GM20000 (cell line): Measurements from ENCODE around the gene NME9.

Source experiments
- DNase-seq: peaks from one replicate; pipeline ENCODE4 v3.0.0; 2012; ENCODE audit warnings: low spot score
- CTCF ChIP-seq: IDR thresholded peaks from 2 replicates; pipeline ENCODE4 v1.5.1; 2012; ENCODE audit warnings: mild to moderate bottlenecking, control low read depth; ENCODE audit errors: extremely low read depth, missing control alignments

NME9 gene

GRCh38 chr3:138317687-138318086, 12.0 kb downstream of the NME9 start:
- no peak for DNase-seq
- no peak for TF ChIP-seq CTCF

DNA sequence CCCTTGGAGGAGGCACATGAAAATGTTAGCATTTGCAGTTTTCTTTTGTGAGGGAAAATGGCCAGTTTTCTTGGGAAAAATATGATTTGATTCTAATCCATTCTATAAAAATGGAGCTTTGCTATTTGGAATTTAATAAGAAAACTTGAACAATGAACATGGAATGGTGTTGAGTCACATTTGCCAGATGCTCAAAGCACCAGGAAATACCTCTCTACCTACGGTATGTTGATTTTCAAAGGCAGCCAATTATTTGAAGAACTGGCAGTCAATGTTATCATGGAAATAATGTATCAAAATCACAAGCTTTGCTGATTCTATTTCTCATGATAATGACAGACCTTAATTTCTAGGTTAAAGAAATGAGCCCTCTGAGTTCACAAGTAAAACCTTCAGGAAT, 14.9 kb downstream of the NME9 start:
- no peak for DNase-seq
- TF ChIP-seq CTCF = no peak

- TF ChIP-seq CTCF = no peak
- DNase-seq = no peak
Measured at GRCh38 chr3:138310494-138310893, 19.2 kb downstream of the NME9 start.

GRCh38 chr3:138308783-138309182, 20.9 kb downstream of the NME9 start:
- no peak for TF ChIP-seq CTCF

DNA sequence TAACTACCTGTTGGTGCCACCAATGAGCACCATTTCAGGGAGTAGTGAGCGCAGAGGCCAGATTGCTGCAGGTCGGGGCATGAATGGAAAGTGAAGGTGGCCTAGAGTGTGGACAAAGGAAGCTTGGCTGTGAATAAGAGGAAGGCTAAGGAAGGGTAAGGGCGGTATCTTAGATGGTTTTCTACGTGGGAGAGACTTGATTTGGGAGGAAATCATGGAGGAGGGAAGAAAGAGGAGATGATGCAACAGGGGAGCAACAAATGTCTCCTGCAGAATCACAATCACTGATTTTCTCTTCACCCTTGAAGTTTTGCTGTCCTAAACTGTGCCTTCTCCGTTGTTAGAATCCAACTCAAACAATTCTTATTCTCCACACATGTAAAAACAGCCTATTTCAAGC, 21.8 kb downstream of the NME9 start:
- no peak for TF ChIP-seq CTCF

More at GRCh38 chr3:138308783-138309182, 20.9 kb downstream of the NME9 start:
- DNase-seq = no peak

DNA sequence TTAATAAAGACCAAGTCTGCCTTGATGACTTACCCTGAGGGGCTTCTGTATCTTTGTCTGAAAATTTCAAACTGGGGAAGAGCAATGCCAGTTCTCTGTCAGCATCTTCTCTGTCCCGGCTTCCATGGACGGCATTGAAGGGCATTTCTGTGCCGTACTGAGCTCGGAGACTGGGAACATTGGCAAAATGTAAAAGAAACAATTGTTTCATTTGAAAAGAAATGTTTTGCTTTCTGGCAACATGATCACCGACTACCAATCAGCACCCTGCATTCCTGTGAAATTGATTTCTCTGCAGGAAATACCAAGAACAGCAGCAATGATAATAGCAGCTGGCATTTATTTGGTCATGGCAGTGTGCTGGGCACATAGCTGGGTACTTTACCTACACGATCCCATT, 26.2 kb downstream of the NME9 start:
- no peak for DNase-seq
- TF ChIP-seq CTCF = no peak

More for the DNA sequence above, 21.8 kb downstream of the NME9 start:
- no peak for DNase-seq

GRCh38 chr3:138300647-138301046, 29.0 kb downstream of the NME9 start:
- no peak for DNase-seq
- no peak for TF ChIP-seq CTCF
